ENCODE measurements around the gene NKD2. TPM values are rescaled to one million over a fixed set of nuclear protein-coding genes. Genes with fewer than 3 reads are reported as not detected.

The NKD2 gene
- total and polyA plus RNA-seq, 8 donors: 1.8 to 13.6 (median 7.9) TPM; not detected in 2

GRCh38 chr5:1077491-1078020 is 69.0 kb downstream of the NKD2 start:
- 93 to 95% (median 93%) methylated on average over 20 to 27 of the region's 27 CpGs for WGBS, 5 donors
- TF ChIP-seq POLR2AphosphoS5 (IDR thresholded peaks at IDR 0.05): no peak
- TF ChIP-seq CTCF (IDR thresholded peaks at IDR 0.05): no peak
- TF ChIP-seq POLR2A (IDR thresholded peaks at IDR 0.05): no peak
- no peak for TF ChIP-seq EP300 (IDR thresholded peaks at IDR 0.05)
- intact Hi-C loops (cut with DNase I; ENCODE audit: low total_unique reads): no loop called here
- H3K4me3 ChIP-seq: no peak overlapping the region
- no peaks in the 10 kb centered on the region for H3K27me3 ChIP-seq
- peaks cover 60 to 95% (median 94%) of the 10 kb centered on the region in 4 donors for H3K36me3 ChIP-seq
- no peaks in the 10 kb centered on the region for H3K4me1 ChIP-seq
- H3K27ac ChIP-seq: no peak overlapping the region
- H3K9me3 ChIP-seq: no peaks in the 10 kb centered on the region
- no peak for DNase-seq

GRCh38 chr5:1078206-1078605 is 69.6 kb downstream of the NKD2 start:
- H3K4me3 ChIP-seq: no peak overlapping the region
- WGBS, 5 donors: 91 to 98% (median 96%) methylated on average over 6 to 13 of the region's 13 CpGs
- H3K36me3 ChIP-seq: peaks cover 64 to 100% (median 98%) of the 10 kb centered on the region in 4 donors

GRCh38 chr5:1078851-1079250 is 70.2 kb downstream of the NKD2 start:
- no peak overlapping the region for H3K4me3 ChIP-seq
- no peaks in the 10 kb centered on the region for H3K9me3 ChIP-seq
- TF ChIP-seq POLR2AphosphoS5 (IDR thresholded peaks at IDR 0.05): no peak
- TF ChIP-seq POLR2A (IDR thresholded peaks at IDR 0.05): no peak
- TF ChIP-seq CTCF (IDR thresholded peaks at IDR 0.05): no peak
- no peak for TF ChIP-seq EP300 (IDR thresholded peaks at IDR 0.05)
- no peak overlapping the region for H3K27ac ChIP-seq
- no peak for DNase-seq
- H3K4me1 ChIP-seq: no peaks in the 10 kb centered on the region
- H3K36me3 ChIP-seq: peaks cover 65 to 100% (median 98%) of the 10 kb centered on the region in 4 donors
- no peaks in the 10 kb centered on the region for H3K27me3 ChIP-seq
- intact Hi-C loops (cut with DNase I; ENCODE audit: low total_unique reads): no loop called here
- 88 to 95% (median 94%) methylated on average over 17 to 23 of the region's 23 CpGs for WGBS, 5 donors

More at GRCh38 chr5:1078206-1078605, 69.6 kb downstream of the NKD2 start:
- no peaks in the 10 kb centered on the region for H3K9me3 ChIP-seq
- H3K27ac ChIP-seq: no peak overlapping the region
- intact Hi-C loops (cut with DNase I; ENCODE audit: low total_unique reads): no loop called here
- no peaks in the 10 kb centered on the region for H3K4me1 ChIP-seq
- no peaks in the 10 kb centered on the region for H3K27me3 ChIP-seq
- no peak for DNase-seq
- no peak for TF ChIP-seq POLR2AphosphoS5 (IDR thresholded peaks at IDR 0.05)
- no peak for TF ChIP-seq CTCF (IDR thresholded peaks at IDR 0.05)
- no peak for TF ChIP-seq EP300 (IDR thresholded peaks at IDR 0.05)
- TF ChIP-seq POLR2A (IDR thresholded peaks at IDR 0.05): no peak

GRCh38 chr5:1079486-1079885 is 70.9 kb downstream of the NKD2 start:
- Histone ChIP-seq H3K4me1 (no peaks in the 10 kb centered on the region), H3K27me3 (no peaks in the 10 kb centered on the region), H3K4me3 (no peak overlapping the region), H3K9me3 (no peaks in the 10 kb centered on the region), H3K36me3 (peaks cover 68 to 100% (median 98%) of the 10 kb centered on the region in 4 donors), H3K27ac (no peak overlapping the region)
- no peak for TF ChIP-seq POLR2AphosphoS5 (IDR thresholded peaks at IDR 0.05)
- no peak for TF ChIP-seq POLR2A (IDR thresholded peaks at IDR 0.05)
- TF ChIP-seq EP300 (IDR thresholded peaks at IDR 0.05): no peak
- no peak for TF ChIP-seq CTCF (IDR thresholded peaks at IDR 0.05)
- WGBS, 5 donors: 92 to 96% (median 95%) methylated on average over 9 to 18 of the region's 18 CpGs
- intact Hi-C loops (cut with DNase I; ENCODE audit: low total_unique reads): no loop called here
- DNase-seq: no peak
